Parathyroid adenoma (tissue), 2 donors: ENCODE data around the gene FNTB.

Experiments
- H2AFZ ChIP-seq: fragments of 300-600 bp; sonication (generic); one replicate; pipeline ENCODE4 v1.7.0; 2017; ENCODE audit warnings: antibody characterized with exemption, mild to moderate bottlenecking
- H3K27ac ChIP-seq: fragments of 300-600 bp; sonication (generic); one replicate; pipeline ENCODE4 v1.7.0; 2017
- H3K27me3 ChIP-seq: fragments of 300-600 bp; sonication (generic); one replicate; pipeline ENCODE4 v1.7.0; 2017; ENCODE audit warnings: low read length; ENCODE audit not compliant: control insufficient read depth, insufficient read depth
- H3K36me3 ChIP-seq: fragments of 300-600 bp; sonication (generic); one replicate; pipeline ENCODE4 v1.7.0; 2017; ENCODE audit warnings: low read length; ENCODE audit not compliant: control insufficient read depth, insufficient read depth
- H3K4me1 ChIP-seq: fragments of 300-600 bp; sonication (generic); one replicate; pipeline ENCODE4 v1.7.0; 2017; ENCODE audit warnings: control low read depth
- H3K4me2 ChIP-seq: fragments of 300-600 bp; sonication (generic); one replicate; pipeline ENCODE4 v1.7.0; 2017; ENCODE audit warnings: low read length
- H3K4me3 ChIP-seq: fragments of 300-600 bp; sonication (generic); one replicate; pipeline ENCODE4 v1.7.0; 2017; ENCODE audit warnings: low read depth, low read length
- H3K79me2 ChIP-seq: fragments of 300-600 bp; sonication (generic); one replicate; pipeline ENCODE4 v1.7.0; 2017; ENCODE audit warnings: control low read depth
- H3K9ac ChIP-seq: fragments of 300-600 bp; sonication (generic); one replicate; pipeline ENCODE4 v1.7.0; 2017; ENCODE audit warnings: mild to moderate bottlenecking
- H3K9me3 ChIP-seq: fragments of 300-600 bp; sonication (generic); one replicate; pipeline ENCODE4 v1.7.0; 2017; ENCODE audit warnings: low read length; ENCODE audit not compliant: control insufficient read depth
- CTCF ChIP-seq: fragments of 300-600 bp; sonication (generic); IDR thresholded peaks from one replicate; pipeline ENCODE4 v1.7.0; 2017; ENCODE audit warnings: antibody characterized with exemption, mild to moderate bottlenecking
- donor health status: primary hyperparathyroidism.

The FNTB gene

GRCh38 chr14:64944861-64945260 is 41.8 kb upstream of the FNTB start:
- TF ChIP-seq CTCF: no peak

GRCh38 chr14:64945431-64946178 is 41.1 kb upstream of the FNTB start:
- Histone ChIP-seq H2AFZ (no peak overlapping the region), H3K4me3 (no peak overlapping the region), H3K27ac (no peak overlapping the region), H3K79me2 (peaks cover 14% of the 10 kb centered on the region), H3K9me3 (no peaks in the 10 kb centered on the region), H3K36me3 (no peaks in the 10 kb centered on the region), H3K4me1 (peaks cover under 1% of the 10 kb centered on the region), H3K27me3 (no peaks in the 10 kb centered on the region), H3K4me2 (no peak overlapping the region), H3K9ac (no peak overlapping the region)
- no peak for TF ChIP-seq CTCF

More at GRCh38 chr14:64944861-64945260, 41.8 kb upstream of the FNTB start:
- Histone ChIP-seq H2AFZ (no peak overlapping the region), H3K27me3 (no peaks in the 10 kb centered on the region), H3K27ac (no peak overlapping the region), H3K36me3 (no peaks in the 10 kb centered on the region), H3K9ac (no peak overlapping the region), H3K4me3 (no peak overlapping the region), H3K4me1 (peaks cover 4% of the 10 kb centered on the region), H3K79me2 (peaks cover 11% of the 10 kb centered on the region), H3K4me2 (no peak overlapping the region), H3K9me3 (no peaks in the 10 kb centered on the region)

GRCh38 chr14:64946310-64947045 is 40.2 kb upstream of the FNTB start:
- no peak overlapping the region for H3K4me2 ChIP-seq
- H3K27ac ChIP-seq: no peak overlapping the region
- no peak overlapping the region for H3K9ac ChIP-seq
- peaks cover 4% of the 10 kb centered on the region for H3K4me1 ChIP-seq
- H3K4me3 ChIP-seq: no peak overlapping the region
- no peak for TF ChIP-seq CTCF
- no peaks in the 10 kb centered on the region for H3K36me3 ChIP-seq
- H2AFZ ChIP-seq: no peak overlapping the region
- no peaks in the 10 kb centered on the region for H3K27me3 ChIP-seq
- H3K79me2 ChIP-seq: peaks cover 14% of the 10 kb centered on the region
- H3K9me3 ChIP-seq: no peaks in the 10 kb centered on the region

- TF ChIP-seq CTCF: no peak
- Histone ChIP-seq H3K27me3 (no peaks in the 10 kb centered on the region), H3K4me3 (no peak overlapping the region), H2AFZ (no peak overlapping the region), H3K9me3 (no peaks in the 10 kb centered on the region), H3K4me2 (no peak overlapping the region), H3K27ac (no peak overlapping the region), H3K36me3 (no peaks in the 10 kb centered on the region), H3K4me1 (peaks cover 19% of the 10 kb centered on the region), H3K79me2 (peaks cover 14% of the 10 kb centered on the region), H3K9ac (no peak overlapping the region)
Observed at GRCh38 chr14:64947710-64948611, 38.7 kb upstream of the FNTB start.
